Motor neuron (in vitro differentiated cells): ENCODE results near the gene RAPGEF5. TPM values are rescaled to one million over a fixed set of nuclear protein-coding genes. Genes with fewer than 3 reads are reported as not detected.

Source experiments
- ATAC-seq, 8 experiments: fragments of 200-7000 bp; cut with Tn5 transposase; replicated peaks in 6 of 8; 2 replicates each; pipeline ENCODE4 v1.8.0; 2021; ENCODE audit warnings: mild to moderate bottlenecking in 8 of 8, moderate library complexity in 8 of 8
- H3K27ac ChIP-seq, 2 donors: fragments of 250-450 bp; sonication (Bioruptor Pico); 2 replicates each; pipeline ENCODE4 v1.9.0; 2021; ENCODE audit warnings: antibody characterized with exemption in 2 of 2, mild to moderate bottlenecking in 2 of 2, moderate library complexity in 1 of 2
- H3K4me1 ChIP-seq, 2 donors: fragments of 250-450 bp; sonication (Bioruptor Pico); replicated peaks in 1 of 2; 2 replicates each; pipeline ENCODE4 v1.6.1; 2021; ENCODE audit warnings: antibody characterized with exemption in 2 of 2, mild to moderate bottlenecking in 2 of 2, moderate library complexity in 1 of 2
- H3K4me3 ChIP-seq, 5 donors: fragments of 250-450 bp; sonication (Bioruptor Pico); 2 replicates each; pipeline ENCODE4 v1.9.0; 2021; ENCODE audit warnings: antibody characterized with exemption in 5 of 5, mild to moderate bottlenecking in 5 of 5, moderate library complexity in 4 of 5
- WGBS, 10 experiments: fragments of 450-650 bp; shearing (Covaris generic); methylation state at CpG; one replicate each; pipeline ENCODE4 v1.0.0; 2022; 5-methylcytosine and 5-hydroxymethylcytosine counted together
- in situ Hi-C, 9 experiments: fragments of 400-800 bp; cut with MboI; loops; one replicate each; pipeline ENCODE4 v1.15.0; 2021; ENCODE audit warnings: low sequenced_read_pairs in 9 of 9, low pct_unique_long_range_greater_than_20kb in 2 of 9; ENCODE audit not compliant: unreplicated experiment in 9 of 9
- total RNA-seq, 8 experiments: library from RNA; unstranded; fragments of 300-600 nt; gene quantifications; 2 replicates each; pipeline versions ENCODE4 v1.2.3 to v1.2.4, GENCODE V29; 2022

Gene RAPGEF5
- total RNA-seq, 8 experiments from 2014 or later: 4.6 to 22.2 (median 14.2) TPM

DNA sequence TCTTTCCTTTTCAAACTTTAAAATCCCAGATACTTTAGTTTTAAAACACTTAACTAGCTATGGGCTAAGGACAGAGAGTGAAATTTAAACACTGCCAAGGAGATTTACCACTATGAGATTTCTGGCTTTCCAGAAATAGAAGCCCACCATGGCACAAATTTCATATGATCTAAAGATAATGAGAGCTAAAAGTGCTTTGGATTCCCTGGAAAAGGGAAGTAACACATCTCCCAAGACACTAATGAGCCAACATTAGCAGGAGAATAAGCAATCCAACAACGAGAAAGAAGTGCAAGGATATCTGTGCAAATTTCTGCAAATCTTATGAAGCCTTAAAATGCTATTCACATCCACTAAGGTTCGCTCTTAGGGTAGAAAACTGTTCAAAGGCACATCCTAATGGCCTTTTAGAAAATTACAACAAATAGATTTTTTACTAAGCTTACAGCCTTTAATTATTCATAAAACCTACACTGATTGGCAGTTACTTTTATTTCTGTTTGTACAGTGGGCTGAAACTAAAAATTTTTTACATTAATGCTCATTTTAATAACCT lies 100.3 kb downstream of the RAPGEF5 start:
- Histone ChIP-seq H3K27ac (no peak overlapping the region), H3K4me3 (no peak overlapping the region), H3K4me1 (peaks cover 18 to 27% of the 10 kb centered on the region in 2 donors)
- WGBS, 10 experiments: 0 to 100% (median 47%) methylated on average over 1 to 2 of the region's 2 CpGs; no CpG with 5 or more reads in 2 of the 10 experiments
- in situ Hi-C loops: loop anchor here in 1 of 9 experiments (25.0 kb wide), 1 partner anchor 144 kb away; no protein-coding TSS in a partner anchor
- ATAC-seq: peak in 1 of 8 experiments; percentile 33

DNA sequence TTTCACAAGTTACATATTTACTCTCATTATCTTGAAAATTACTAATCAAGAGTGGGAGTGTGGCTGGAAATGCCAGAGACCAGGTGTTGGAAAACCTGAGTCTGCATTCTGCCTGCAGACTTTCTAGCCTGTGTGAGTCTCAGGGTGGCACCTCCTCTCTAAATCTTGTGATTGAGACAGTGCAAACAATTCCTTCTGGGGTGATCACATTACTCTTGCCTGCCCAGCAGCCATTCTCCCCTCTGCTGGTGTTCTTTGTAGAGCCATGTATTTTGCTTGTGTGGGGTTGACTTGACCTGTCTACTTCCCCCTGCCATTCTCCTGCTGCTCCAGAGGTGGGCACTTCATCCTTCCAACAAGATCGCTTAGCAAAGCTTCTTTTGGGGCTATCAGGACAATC lies 101.1 kb downstream of the RAPGEF5 start:
- WGBS, 10 experiments: 14 to 100% (median 60%) methylated on average over 1 of the region's 1 CpG; no CpG with 5 or more reads in 6 of the 10 experiments
- peak in 3 of 8 experiments; percentile 14 to 32 (median 14) for ATAC-seq
- in situ Hi-C loops: loop anchor here in 1 of 9 experiments (25.0 kb wide), 1 partner anchor 144 kb away; no protein-coding TSS in a partner anchor
- H3K4me3 ChIP-seq: no peak overlapping the region
- no peak overlapping the region for H3K27ac ChIP-seq
- H3K4me1 ChIP-seq: peaks cover 23 to 35% of the 10 kb centered on the region in 2 donors

DNA sequence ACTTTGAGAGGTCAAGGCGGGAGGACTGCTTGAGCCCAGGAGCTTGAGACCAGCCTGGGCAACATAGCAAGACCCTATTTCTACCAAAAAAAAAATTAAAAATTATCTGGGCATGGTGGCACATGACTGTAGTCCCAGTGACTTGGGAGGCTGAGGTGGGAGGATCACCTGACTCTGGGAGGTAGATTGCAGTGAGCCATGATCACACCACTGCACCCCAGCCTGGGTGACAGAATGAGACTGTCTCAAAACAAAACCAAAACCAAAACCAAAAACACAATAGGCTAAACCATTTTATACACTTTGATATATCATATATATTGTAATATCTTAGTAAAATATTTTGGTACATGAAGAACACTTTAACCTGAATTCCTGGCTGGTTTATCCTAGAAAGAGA lies 101.6 kb downstream of the RAPGEF5 start:
- Histone ChIP-seq H3K27ac (no peak overlapping the region), H3K4me3 (no peak overlapping the region), H3K4me1 (peaks cover 28 to 40% of the 10 kb centered on the region in 2 donors)
- in situ Hi-C loops: loop anchor here in 1 of 9 experiments (25.0 kb wide), 1 partner anchor 143 kb away; no protein-coding TSS in a partner anchor
- 38 to 100% (median 100%) methylated on average over 1 of the region's 1 CpG; no CpG with 5 or more reads in 4 of the 10 experiments for WGBS, 10 experiments
- ATAC-seq: no peak

DNA sequence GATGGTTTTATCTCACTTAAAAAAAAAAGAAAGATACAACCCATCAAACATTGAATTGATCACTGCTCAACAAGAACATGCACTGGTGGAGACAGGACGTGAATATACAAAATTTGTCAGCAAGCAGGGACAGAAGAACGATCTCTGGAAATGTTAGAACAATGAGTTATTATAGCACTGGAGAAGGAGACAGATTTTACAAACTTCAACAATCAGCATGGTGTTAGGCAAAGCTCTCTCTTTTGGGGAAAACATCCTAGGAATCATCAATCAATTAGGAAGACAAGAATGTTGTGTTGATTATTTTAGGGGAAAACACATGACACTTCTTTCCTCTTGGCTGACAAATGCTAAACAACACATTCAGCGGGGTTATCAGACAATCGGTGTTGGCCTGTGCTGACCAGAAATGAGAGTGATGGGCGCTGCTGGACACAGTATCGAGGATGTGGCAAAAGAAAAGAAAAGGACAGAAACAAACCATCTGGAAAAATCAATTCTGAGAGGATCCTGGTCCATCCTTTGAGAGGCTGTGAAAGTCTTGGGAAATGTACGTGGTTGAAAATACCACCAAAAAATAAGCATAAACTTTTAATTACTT lies 103.9 kb downstream of the RAPGEF5 start:
- H3K4me3 ChIP-seq: no peak overlapping the region
- ATAC-seq: peak in 5 of 8 experiments; percentile 24 to 84 (median 51)
- in situ Hi-C loops: loop anchor here in 1 of 9 experiments (25.0 kb wide), 1 partner anchor 141 kb away; no protein-coding TSS in a partner anchor
- WGBS, 10 experiments: 2 to 74% (median 16%) methylated on average over 2 to 7 of the region's 7 CpGs
- H3K4me1 ChIP-seq: peaks cover 28 to 40% of the 10 kb centered on the region in 2 donors
- H3K27ac ChIP-seq: no peak overlapping the region

GRCh38 chr7:22252016-22252415 lies 104.9 kb downstream of the RAPGEF5 start:
- Histone ChIP-seq H3K4me3 (no peak overlapping the region), H3K27ac (peak overlapping the region in 1 of 2 donors; percentile 40), H3K4me1 (peaks cover 28 to 40% of the 10 kb centered on the region in 2 donors)
- peak in 4 of 8 experiments; percentile 29 to 38 (median 34) for ATAC-seq
- 17 to 100% (median 100%) methylated on average over 1 of the region's 2 CpGs; no CpG with 5 or more reads in 6 of the 10 experiments for WGBS, 10 experiments
- in situ Hi-C loops: loop anchor here in 1 of 9 experiments (25.0 kb wide), 1 partner anchor 140 kb away; no protein-coding TSS in a partner anchor

- Histone ChIP-seq H3K4me3 (no peak overlapping the region), H3K4me1 (peaks cover 28 to 36% of the 10 kb centered on the region in 2 donors), H3K27ac (no peak overlapping the region)
- ATAC-seq: peak in 5 of 8 experiments; percentile 53 to 88 (median 65)
- 33 to 88% (median 58%) methylated on average over 1 to 2 of the region's 2 CpGs; no CpG with 5 or more reads in 3 of the 10 experiments for WGBS, 10 experiments
- in situ Hi-C loops: loop anchor here in 1 of 9 experiments (25.0 kb wide), 1 partner anchor 139 kb away; no protein-coding TSS in a partner anchor
Measured at GRCh38 chr7:22251281-22251680, 105.7 kb downstream of the RAPGEF5 start.

GRCh38 chr7:22250390-22250789 lies 106.6 kb downstream of the RAPGEF5 start:
- no peak for ATAC-seq
- no peak overlapping the region for H3K4me3 ChIP-seq
- WGBS, 10 experiments: 33 to 86% (median 66%) methylated on average over 1 to 4 of the region's 4 CpGs
- in situ Hi-C loops: loop anchor here in 1 of 9 experiments (25.0 kb wide), 1 partner anchor 138 kb away; no protein-coding TSS in a partner anchor
- no peak overlapping the region for H3K27ac ChIP-seq
- H3K4me1 ChIP-seq: peaks cover 28 to 36% of the 10 kb centered on the region in 2 donors

DNA sequence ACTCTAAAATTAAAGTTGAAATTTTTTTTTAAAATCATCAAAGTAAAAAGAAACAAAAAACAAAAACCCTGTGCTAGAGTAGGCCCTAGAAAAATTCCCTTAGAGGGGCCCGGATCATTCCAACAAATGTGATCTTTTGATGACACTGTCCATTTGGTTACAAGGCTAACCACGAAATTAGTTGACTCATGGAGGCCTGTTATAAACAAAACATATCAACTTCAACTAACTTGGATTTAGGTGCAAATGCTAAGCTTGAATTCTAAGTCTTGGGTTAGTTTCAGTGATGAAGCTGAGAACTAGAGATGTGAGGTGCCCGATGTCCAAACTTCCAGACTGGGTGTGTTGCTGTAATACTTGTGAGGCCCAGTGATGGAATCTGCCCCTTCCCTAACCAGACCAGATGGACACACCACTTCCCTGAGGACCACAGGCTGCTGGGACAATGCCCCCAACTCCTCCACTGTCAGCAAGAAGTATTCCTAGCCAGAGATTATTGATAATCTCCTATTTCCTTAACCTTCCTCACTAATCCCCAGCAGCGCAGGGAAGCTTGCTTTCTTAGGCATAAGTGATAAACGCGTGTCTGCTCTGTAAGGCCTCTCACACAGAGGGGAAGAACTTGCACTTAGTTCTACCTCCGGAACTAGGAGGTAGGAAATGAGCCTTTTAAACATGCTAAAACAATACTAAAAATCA lies 108.7 kb downstream of the RAPGEF5 start:
- no peak for ATAC-seq
- in situ Hi-C loops: no loop called here
- Histone ChIP-seq H3K27ac (no peak overlapping the region), H3K4me1 (peaks cover 26 to 30% of the 10 kb centered on the region in 2 donors), H3K4me3 (no peak overlapping the region)
- WGBS, 10 experiments: 51 to 96% (median 86%) methylated on average over 1 to 6 of the region's 7 CpGs

GRCh38 chr7:22241805-22242390 lies 115.1 kb downstream of the RAPGEF5 start:
- WGBS, 10 experiments: 86 to 100% (median 96%) methylated on average over 1 to 2 of the region's 2 CpGs; no CpG with 5 or more reads in 4 of the 10 experiments
- no peak for ATAC-seq
- no peaks in the 10 kb centered on the region for H3K4me1 ChIP-seq
- H3K4me3 ChIP-seq: no peak overlapping the region
- no peak overlapping the region for H3K27ac ChIP-seq
- in situ Hi-C loops: no loop called here

GRCh38 chr7:22240904-22241571 lies 115.9 kb downstream of the RAPGEF5 start:
- H3K4me1 ChIP-seq: no peaks in the 10 kb centered on the region
- in situ Hi-C loops: no loop called here
- H3K4me3 ChIP-seq: no peak overlapping the region
- no peak overlapping the region for H3K27ac ChIP-seq
- ATAC-seq: no peak

- no peaks in the 10 kb centered on the region for H3K4me1 ChIP-seq
- 61 to 100% (median 88%) methylated on average over 1 to 3 of the region's 3 CpGs; no CpG with 5 or more reads in 2 of the 10 experiments for WGBS, 10 experiments
- peak in 2 of 8 experiments; percentile 56 to 65 for ATAC-seq
- H3K27ac ChIP-seq: no peak overlapping the region
- in situ Hi-C loops: no loop called here
- H3K4me3 ChIP-seq: no peak overlapping the region
Measured at GRCh38 chr7:22238354-22239311, 118.3 kb downstream of the RAPGEF5 start.
